ENCODE results near the gene NOBOX.
"Not testable (repeated sequence)": the region's sequence is repeated elsewhere in the genome, so short reads cannot be mapped to it uniquely, and the experiment has no call there.

Gene NOBOX

DNA sequence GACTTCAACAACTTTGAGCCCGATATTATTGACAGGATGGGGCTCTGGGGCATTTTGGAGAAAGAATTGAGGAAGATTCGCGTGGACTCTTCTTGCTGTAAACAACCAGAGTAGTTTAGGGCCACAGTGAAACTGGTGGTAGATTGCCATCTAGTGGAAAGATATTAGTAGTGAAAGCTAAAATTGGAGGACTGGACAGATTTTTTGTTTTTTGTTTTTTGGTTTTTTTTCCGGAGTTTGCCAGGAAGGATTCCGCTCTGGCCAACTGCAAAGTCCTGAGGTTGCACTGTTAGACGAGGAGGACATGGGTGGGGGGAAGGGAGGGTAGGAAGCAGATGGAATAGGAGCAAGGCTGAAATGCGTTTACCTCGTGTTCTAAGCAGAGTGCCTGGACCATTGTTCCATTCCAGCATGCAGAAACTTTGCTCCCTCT is 11.7 kb downstream of the NOBOX start:
- peak in 6 of 58 donors; percentile 2 to 65 (median 18) for DNase-seq

DNA sequence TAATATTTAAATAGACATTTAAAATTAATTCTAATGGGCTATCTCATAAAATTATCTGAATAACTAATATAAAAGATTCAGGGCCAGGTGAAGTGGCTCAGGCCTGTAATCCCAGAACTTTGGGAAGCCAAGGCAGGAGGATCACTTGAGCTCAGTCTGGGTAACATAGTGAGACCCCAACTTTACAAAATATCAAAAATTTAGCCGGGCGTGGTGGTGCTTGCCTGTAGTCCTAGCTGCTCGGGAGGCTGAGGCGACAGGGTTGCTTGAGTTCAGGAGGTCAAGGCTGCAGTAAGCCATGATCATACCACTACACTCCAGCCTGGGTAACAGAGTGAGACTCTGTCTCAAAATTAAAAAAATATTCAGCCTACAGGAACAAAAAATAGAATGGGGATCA is 12.5 kb downstream of the NOBOX start:
- DNase-seq, result no peak

DNA sequence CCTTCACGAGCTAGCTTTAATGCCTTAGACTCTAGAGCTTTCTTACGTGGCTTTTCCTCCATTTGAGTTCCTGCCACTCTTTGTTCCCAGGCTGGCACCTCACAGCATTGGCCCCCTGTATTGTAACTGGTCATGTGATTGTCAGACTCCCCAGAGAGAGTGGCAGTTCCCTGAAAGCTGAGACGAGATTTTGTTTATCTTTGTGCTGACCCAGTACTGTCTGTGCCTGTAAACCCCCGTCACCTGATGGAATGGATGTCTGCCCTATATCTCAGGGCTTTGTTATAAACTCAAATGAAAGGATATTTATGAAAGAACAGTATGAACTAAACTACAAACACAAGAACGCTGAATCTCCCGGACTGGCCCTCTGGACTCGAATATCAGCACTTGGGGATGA is 13.0 kb downstream of the NOBOX start:
- DNase-seq, result peak in 3 of 58 donors; percentile 2 to 8 (median 3)

DNA sequence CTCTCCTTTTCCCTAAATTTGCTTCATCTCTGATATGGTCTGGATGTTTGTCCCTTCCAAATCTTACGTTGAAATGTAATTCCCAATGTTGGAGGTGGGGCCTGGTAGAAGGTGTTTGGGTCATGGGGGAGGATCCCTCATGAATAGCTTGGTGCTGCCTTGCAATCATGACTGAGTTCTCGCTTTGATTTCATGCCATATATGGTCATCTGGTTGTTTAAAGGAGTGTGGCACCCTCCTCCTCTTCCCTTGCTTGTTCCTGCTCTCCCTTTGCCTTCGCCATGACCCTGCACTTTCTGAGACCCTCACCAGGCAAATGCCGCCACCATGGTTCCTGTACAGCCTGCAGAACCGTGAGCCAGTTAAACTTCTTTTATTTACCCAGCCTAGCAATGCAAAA is 14.5 kb downstream of the NOBOX start:
- DNase-seq, result no peak

DNA sequence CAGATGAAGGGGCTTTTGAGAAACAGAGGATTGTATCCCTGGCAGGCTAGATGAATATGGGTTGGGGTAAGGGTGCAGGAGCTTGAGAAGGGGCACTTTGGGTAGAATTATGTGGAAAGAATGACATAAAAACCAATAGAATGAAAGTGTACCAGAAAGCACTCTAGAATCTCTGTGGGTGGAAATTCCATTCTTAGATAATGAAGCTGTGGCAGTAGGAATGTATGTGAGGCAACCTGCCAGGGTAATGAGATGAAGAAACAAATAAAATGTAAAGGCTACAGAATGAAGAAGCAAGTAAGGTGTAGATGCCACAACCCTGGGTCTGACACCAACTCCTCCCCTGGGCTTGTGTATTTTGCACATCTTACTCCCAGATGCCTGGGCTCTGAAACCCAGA is 16.8 kb downstream of the NOBOX start:
- DNase-seq, result no peak

DNA sequence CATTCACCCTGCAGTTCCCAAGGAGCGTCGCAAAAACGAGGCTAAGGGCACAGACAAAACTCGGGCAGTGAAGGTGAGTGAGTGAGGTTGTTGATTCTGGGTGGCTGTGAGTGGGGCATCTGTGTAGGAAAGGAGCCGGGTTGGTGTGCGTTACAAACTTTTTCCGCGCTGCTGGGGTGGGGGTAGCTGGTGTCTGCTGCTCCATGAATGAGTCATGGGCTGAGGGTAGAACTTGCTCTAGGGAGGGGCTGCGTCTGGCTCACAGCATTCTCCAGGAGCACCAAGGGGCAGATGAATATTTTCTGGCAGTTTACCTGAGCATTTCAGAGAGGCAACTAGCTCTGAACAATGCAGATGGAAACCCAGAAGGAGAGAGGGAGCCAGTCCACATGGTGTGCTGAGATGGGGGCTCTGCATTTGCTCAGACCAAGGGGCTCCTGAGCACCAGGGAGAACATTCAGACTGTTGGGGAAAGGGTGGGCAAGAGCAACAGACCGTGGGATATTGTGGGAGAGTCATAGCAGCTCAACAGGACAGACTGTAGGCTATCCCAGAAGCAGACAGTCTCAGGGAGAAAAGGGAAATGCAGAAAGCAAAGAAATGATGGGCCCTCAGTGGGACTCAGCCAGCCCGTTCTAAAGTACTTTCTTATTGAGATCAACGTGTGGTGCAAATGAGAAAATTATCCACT is 18.8 kb downstream of the NOBOX start:
- no peak for DNase-seq

DNA sequence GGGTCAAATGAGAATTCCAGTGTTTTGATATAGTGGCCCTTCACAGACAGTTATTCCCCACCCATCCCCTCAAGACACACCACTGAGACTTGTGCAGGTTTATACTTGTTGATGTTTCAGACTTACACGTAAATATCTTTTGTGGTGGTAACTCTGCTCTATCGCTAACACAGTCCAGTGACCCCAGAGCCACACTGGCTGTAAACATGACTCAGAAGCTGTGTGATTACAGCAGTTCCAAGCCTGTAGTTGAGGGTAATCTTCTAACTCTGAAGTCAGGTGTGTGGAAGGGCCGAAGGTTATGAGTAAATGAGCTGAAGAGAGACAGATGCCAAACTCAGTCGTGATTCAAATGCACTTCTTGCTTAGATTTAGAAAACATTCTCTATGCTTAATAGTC is 19.4 kb downstream of the NOBOX start:
- DNase-seq, result no peak

DNA sequence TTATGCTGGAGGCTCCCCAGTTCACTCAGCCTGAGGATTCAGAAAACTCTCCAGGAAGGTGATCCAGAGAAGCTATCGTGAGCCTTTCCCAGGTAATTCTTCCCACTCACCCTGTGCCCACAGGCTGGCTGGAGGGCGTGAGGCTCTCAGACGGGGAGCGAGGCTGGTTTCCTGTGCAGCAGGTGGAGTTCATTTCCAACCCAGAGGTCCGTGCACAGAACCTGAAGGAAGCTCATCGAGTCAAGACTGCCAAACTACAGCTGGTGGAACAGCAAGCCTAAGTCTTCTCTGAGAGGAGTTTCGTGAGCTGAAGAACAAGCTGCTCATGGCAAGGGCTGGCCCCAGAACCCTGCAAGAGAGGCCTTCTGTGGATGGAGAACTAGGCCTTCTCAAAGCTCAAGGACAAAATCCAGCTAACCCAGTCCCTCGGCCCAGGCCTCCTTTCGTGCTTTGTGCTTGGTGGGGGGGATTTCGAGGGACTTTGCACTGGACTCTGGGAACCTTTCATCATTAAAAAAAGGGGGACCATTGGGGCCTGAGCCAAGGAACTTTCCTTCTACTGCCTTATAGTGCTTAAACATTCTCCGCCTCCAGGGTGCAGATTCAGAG is 23.6 kb downstream of the NOBOX start:
- no peak for DNase-seq

DNA sequence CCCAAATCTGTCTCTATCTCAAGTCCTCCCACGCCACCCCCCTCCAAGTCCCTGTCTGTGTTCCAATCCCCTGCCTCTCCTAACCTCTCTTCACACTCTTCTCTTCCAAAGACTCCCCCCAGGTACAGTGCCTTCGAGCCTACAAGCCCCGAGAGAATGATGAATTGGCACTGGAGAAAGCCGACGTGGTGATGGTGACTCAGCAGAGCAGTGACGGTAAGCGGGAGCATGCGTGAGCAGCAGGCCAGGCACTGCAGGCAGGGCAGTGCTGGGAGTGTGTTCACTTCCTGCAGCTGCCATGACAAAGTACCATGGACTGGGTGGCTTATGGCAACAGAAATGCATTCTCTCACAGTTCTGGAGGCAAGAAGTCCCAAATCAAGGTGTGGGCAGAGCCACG is 24.8 kb downstream of the NOBOX start:
- DNase-seq, result no peak

DNA sequence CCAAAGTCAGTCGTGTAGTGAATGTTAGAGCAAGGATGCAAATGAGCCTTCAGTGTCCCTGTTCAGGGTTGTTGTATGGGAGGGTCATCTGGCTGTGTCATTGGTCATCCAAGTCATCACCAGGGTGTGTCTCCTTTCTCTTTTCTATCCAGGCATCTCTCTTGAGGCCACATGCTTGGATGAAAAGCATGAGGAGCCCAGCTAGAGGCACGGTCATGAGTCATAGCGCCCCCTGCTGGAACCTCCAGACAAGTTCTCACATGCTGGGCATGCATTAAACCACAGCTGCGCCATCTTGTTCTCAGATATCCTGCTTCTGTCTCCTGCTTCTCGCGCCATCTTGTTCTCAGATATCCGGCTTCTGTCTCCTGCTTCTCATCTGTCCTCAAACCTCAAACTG is 34.3 kb downstream of the NOBOX start:
- DNase-seq, result not testable (repeated sequence)

DNA sequence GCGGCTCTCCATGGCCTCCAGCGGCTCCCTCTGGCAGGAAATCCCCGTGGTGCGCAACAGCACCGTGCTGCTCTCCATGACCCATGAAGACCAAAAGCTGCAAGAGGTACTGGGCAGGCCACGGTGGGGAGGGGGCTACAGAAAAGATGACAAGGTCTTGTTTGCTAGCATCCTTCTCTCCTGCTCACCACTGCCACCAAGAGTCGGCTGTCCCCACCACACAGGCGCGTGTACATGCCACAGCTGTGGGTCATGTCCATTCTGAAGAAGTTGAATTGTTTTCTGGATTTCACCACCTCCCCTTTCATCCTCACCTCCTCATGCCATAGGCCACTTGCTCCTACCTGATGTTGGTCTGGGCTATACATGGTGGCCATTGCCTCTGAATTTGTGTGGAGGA is 36.2 kb downstream of the NOBOX start:
- not testable (repeated sequence) for DNase-seq

DNA sequence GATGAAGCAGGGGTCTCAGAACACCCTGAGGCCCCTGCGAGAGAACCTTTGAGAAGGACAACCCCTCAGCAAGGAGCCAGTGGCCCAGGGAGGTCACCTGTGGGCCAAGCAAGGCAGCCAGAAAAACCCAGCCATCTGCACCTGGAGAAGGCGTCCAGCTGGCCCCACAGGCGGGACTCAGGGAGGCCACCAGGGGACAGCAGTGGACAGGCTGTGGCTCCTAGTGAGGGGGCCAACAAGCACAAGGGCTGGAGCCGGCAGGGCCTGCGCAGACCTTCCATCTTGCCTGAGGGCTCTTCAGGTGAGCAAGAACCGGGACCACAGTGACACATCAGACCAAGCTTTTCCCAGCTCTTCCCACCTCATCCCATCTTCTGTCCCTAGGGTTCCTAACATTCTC is 38.0 kb downstream of the NOBOX start:
- DNase-seq, result not testable (repeated sequence)

DNA sequence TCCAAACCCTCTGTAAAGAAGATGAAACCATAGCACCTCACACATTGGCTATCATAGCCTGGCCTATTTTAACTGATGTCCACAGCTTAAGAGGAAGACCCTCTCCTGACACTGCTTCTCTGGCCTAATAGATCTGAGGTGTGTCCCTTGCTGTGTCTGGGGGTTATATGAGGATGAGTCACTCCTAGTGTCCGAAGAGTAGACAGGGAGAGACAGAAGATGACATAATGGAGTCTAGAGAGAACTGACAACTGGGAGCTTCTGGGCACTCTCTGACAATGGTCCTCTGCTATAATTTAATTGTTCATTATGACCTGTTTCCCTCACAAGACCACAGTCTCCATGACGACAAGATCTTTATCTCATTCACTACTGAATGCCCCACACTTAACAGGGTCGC is 41.4 kb downstream of the NOBOX start:
- not testable (repeated sequence) for DNase-seq

DNA sequence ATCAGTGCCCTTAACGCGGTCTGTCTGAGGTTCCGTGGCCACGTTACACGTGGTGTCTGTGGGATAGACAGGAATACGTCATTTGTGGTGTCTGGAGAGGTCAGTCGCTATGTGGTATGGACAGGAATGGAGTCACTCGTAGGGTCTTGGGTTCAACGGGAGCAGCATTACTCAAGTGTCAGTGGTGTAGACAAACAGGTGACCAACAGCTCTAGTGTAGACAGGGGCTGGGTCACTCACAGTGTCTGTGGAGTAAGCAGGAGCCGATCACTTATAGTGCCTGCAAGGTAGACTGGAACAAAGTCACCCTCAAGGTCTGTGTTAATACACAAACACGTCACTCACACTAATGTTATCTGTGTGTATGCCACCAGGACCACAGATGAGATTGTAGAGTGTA is 46.6 kb downstream of the NOBOX start:
- DNase-seq, result not testable (repeated sequence)

DNA sequence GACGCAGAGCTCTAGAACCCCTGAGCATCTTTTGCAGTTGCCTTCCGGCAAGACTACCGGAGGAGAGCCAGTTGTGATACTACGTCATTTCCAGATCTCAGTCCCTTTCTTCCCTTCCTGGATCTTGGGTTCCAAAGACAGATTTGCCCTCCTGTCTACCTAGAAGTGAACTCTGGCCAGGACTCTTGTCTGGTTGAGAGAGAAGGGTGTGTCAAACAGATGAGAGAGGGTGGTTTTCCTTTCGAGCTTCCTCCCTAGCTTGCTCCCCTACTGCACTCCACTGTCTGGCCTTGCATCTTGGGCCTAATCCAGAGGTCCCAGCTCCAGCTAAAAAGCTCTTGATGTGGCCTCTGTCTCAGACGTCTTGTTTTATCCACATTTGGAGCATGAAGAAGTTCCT is 47.3 kb downstream of the NOBOX start:
- DNase-seq, result not testable (repeated sequence)

DNA sequence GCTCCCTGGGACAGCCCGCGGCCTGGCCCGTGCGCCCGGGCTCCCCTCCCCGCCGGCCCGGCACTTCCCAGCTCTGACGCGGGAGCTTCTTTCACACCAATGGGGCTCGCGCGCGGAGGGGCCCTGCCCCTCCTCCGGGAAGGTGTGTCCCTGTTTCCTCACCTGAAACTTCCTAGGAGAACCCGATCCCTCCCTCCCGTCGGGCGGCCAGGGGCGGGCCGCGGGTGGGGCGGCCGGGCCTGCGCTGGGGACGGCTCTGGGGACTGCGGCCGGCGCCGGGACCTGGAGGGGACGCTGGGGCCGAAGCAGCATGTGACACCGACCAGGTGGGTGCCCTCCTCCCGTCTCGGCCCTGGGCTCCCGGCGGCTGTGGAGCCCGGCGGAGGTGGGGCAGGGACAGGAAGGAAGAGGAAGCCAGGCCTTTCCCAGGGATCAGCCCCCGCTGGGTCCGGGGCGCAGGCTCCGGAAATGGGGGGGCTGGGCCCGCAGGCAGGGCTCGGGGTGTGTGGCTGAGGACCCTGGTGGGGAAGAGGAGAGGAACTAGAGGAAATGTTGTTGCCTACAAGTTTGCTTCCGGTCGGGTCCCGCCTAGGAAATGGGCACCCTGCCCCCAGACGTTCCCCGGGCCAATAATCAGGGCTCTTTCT is 48.2 kb downstream of the NOBOX start, which contains the start of gene ARHGEF5:
Gene ARHGEF5, plus strand, starts transcription at position 227 of the 647 bp plus-strand sequence. CDS start 7,268 bp downstream, outside the sequence.
- DNase-seq, result not testable (repeated sequence)

DNA sequence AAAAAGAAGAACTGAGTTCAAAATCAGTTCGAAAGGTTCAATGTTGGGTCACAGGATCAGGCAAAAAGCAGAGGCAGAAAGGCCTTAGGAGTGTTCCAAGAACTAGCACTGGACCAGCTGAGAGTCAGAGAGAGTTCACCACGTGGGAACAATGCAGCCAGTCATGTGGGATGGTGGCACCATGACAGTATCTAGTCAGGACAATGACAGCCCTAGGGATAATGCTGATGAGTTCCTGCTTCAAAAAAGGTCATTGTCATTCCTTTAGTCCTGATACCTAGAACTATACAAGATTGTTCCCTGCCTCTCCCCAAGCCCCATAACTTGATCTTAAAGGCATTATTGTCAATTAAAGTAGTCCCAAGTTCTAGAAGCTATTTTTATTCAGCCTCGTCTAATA is 51.8 kb downstream of the NOBOX start:
- not testable (repeated sequence) for DNase-seq

DNA sequence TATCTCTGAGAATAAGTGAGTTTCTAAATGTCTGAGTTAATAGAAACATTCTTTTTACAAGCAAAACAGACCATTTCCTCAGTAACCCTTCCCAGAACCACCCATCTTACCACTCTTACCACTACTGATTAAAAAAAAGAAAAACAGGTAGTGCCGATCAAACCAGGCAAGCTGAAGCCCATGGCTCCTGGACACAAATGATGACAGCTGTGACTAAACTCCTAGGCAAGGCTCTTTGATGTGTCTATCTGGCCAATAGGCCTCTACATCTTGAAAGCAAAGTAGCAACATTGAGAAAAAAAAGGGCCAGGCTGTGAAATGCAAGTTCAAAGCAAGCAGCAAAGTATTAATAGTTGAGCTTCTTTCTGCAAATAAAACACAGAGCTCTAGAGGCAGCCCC is 54.9 kb downstream of the NOBOX start:
- not testable (repeated sequence) for DNase-seq

Data from anterior cingulate cortex (tissue), 58 donors.